SK-N-SH treated with all-trans-retinoic acid at 6 μM for 48 hours (cell line): ENCODE data around the gene PERCC1.

Source experiments
- ATAC-seq: fragments of 200-7000 bp; cut with Tn5 transposase; 3 replicates; pipeline ENCODE4 v1.9.1; 2020; ENCODE audit warnings: mild to moderate bottlenecking, moderate library complexity
- ARNTL ChIP-seq: fragments of 450-650 bp; formaldehyde crosslinking; IDR thresholded peaks from 2 replicates; pipeline ENCODE4 v1.5.0; 2020; ENCODE audit warnings: low read depth, mild to moderate bottlenecking, moderate library complexity, borderline replicate concordance
- BACH2 ChIP-seq: fragments of 250-450 bp; sonication (Bioruptor Pico); IDR thresholded peaks from 2 replicates; pipeline ENCODE4 v1.9.0; 2021; ENCODE audit warnings: mild to moderate bottlenecking, borderline replicate concordance
- CSDC2 ChIP-seq: fragments of 250-450 bp; sonication (Bioruptor Pico); IDR thresholded peaks from 2 replicates; pipeline ENCODE4 v1.5.0; 2020; ENCODE audit warnings: mild to moderate bottlenecking, moderate library complexity
- CSRNP3 ChIP-seq: fragments of 250-450 bp; sonication (Bioruptor Pico); IDR thresholded peaks from 2 replicates; pipeline ENCODE4 v1.5.1; 2021; ENCODE audit warnings: mild to moderate bottlenecking, moderate library complexity
- ESRRG ChIP-seq: fragments of 250-450 bp; sonication (Bioruptor Pico); IDR thresholded peaks from 2 replicates; pipeline ENCODE4 v1.6.1; 2021; ENCODE audit warnings: mild to moderate bottlenecking
- GLIS3 ChIP-seq: fragments of 250-450 bp; sonication (Bioruptor Pico); IDR thresholded peaks from 2 replicates; pipeline ENCODE4 v1.5.0; 2020; ENCODE audit warnings: mild to moderate bottlenecking, moderate library complexity
- ISL1 ChIP-seq: fragments of 250-450 bp; sonication (Bioruptor Pico); IDR thresholded peaks from 2 replicates; pipeline ENCODE4 v2.1.2; 2022; ENCODE audit warnings: mild to moderate bottlenecking, moderate library complexity
- OSR1 ChIP-seq: fragments of 250-450 bp; sonication (Bioruptor Pico); IDR thresholded peaks from 2 replicates; pipeline ENCODE4 v1.8.0; 2022; ENCODE audit warnings: moderate library complexity, mild to moderate bottlenecking, inconsistent platforms
- PATZ1 ChIP-seq: fragments of 250-450 bp; sonication (Bioruptor Pico); IDR thresholded peaks from 2 replicates; pipeline ENCODE4 v1.8.0; 2020; ENCODE audit warnings: mild to moderate bottlenecking, moderate library complexity, borderline replicate concordance
- POU6F1 ChIP-seq: fragments of 250-450 bp; sonication (Bioruptor Pico); IDR thresholded peaks from 2 replicates; pipeline ENCODE4 v1.8.0; 2021; ENCODE audit warnings: low read depth, mild to moderate bottlenecking, moderate library complexity, borderline replicate concordance
- RARB ChIP-seq: fragments of 250-450 bp; sonication (Bioruptor Pico); IDR thresholded peaks from 2 replicates; pipeline ENCODE4 v1.8.0; 2021; ENCODE audit warnings: mild to moderate bottlenecking, moderate library complexity
- SNAI2 ChIP-seq: fragments of 250-450 bp; sonication (Bioruptor Pico); IDR thresholded peaks from 2 replicates; pipeline ENCODE4 v1.5.0; 2020; ENCODE audit warnings: mild to moderate bottlenecking, moderate library complexity
- TCF4 ChIP-seq: fragments of 250-450 bp; sonication (Bioruptor Pico); IDR thresholded peaks from 2 replicates; pipeline ENCODE4 v1.8.0; 2021; ENCODE audit warnings: mild to moderate bottlenecking, moderate library complexity, borderline replicate concordance
- TSHZ2 ChIP-seq: fragments of 250-450 bp; sonication (Bioruptor Pico); IDR thresholded peaks from 2 replicates; pipeline ENCODE4 v1.5.0; 2020; ENCODE audit warnings: mild to moderate bottlenecking, moderate library complexity
- ZC3H10 ChIP-seq: fragments of 250-450 bp; sonication (Bioruptor Pico); IDR thresholded peaks from 2 replicates; pipeline ENCODE4 v1.5.1; 2021; ENCODE audit warnings: mild to moderate bottlenecking, moderate library complexity
- ZFP3 ChIP-seq: fragments of 250-450 bp; sonication (Bioruptor Pico); IDR thresholded peaks from 2 replicates; pipeline ENCODE4 v1.5.0; 2020; ENCODE audit warnings: mild to moderate bottlenecking, moderate library complexity
- ZFP30 ChIP-seq: fragments of 450-650 bp; formaldehyde crosslinking; IDR thresholded peaks from 2 replicates; pipeline ENCODE4 v1.5.0; 2022; ENCODE audit warnings: mild to moderate bottlenecking, moderate library complexity
- ZNF565 ChIP-seq: fragments of 450-650 bp; formaldehyde crosslinking; conservative IDR thresholded peaks from 2 replicates; pipeline ENCODE4 v1.5.0; 2020; ENCODE audit warnings: low read depth, mild to moderate bottlenecking, moderate library complexity
- ZNF70 ChIP-seq: fragments of 450-650 bp; formaldehyde crosslinking; IDR thresholded peaks from 2 replicates; pipeline ENCODE4 v1.5.0; 2020; ENCODE audit warnings: mild to moderate bottlenecking, moderate library complexity

The PERCC1 gene

GRCh38 chr16:1389762-1390161 is 41.1 kb upstream of the PERCC1 start:
- TF ChIP-seq BACH2 (CRISPR knock-in tag) = no peak
- no peak for TF ChIP-seq ISL1 (CRISPR knock-in tag)
- no peak for TF ChIP-seq ZNF565 (CRISPR knock-in tag)
- TF ChIP-seq ARNTL (CRISPR knock-in tag) = no peak
- TF ChIP-seq, all 23 proteins: peak for 0
- no peak for ATAC-seq

- ATAC-seq = no peak
Measured at GRCh38 chr16:1390239-1390779, 40.6 kb upstream of the PERCC1 start.

More at GRCh38 chr16:1390239-1390779, 40.6 kb upstream of the PERCC1 start:
- TF ChIP-seq ZC3H10 (CRISPR knock-in tag) (no peak), TSHZ2 (CRISPR knock-in tag) (no peak), SNAI2 (CRISPR knock-in tag) (no peak), CSDC2 (CRISPR knock-in tag) (no peak), CSRNP3 (CRISPR knock-in tag) (no peak), ZFP30 (no peak), ZFP3 (CRISPR knock-in tag) (no peak), POU6F1 (CRISPR knock-in tag) (no peak), TCF4 (no peak), PATZ1 (CRISPR knock-in tag) (no peak), ISL1 (CRISPR knock-in tag) (no peak), ESRRG (no peak), ZNF70 (no peak), RARB (no peak), ARNTL (CRISPR knock-in tag) (no peak), OSR1 (CRISPR knock-in tag) (no peak), GLIS3 (no peak), BACH2 (CRISPR knock-in tag) (no peak)
